Activated CD8-positive, alpha-beta memory T cell treated with anti-CD3 and anti-CD28 coated beads, Interleukin-2, amount 50 U/mL, for 48 hours (primary cell): ENCODE measurements around the gene SLC51B.
A peak's percentile ranks its signal among the peaks of the same experiment; 100 is the strongest.
"Not testable (repeated sequence)": the region's sequence is repeated elsewhere in the genome, so short reads cannot be mapped to it uniquely, and the experiment has no call there.

Experiments
- DNase-seq: peaks from one replicate; pipeline ENCODE4 v3.0.0-alpha.2; 2020

The SLC51B gene

GRCh38 chr15:65044724-65045481, at the start of gene SLC51B:
Gene SLC51B, plus strand, starts transcription at chr15:65045387. Its CDS starts 4,618 bp downstream, at chr15:65050005.
- DNase-seq, result no peak

GRCh38 chr15:64997066-64997465, 48.1 kb upstream of the SLC51B start:
- no peak for DNase-seq

- no peak for DNase-seq
Observed at GRCh38 chr15:64997745-64998375, 47.3 kb upstream of the SLC51B start.

DNA sequence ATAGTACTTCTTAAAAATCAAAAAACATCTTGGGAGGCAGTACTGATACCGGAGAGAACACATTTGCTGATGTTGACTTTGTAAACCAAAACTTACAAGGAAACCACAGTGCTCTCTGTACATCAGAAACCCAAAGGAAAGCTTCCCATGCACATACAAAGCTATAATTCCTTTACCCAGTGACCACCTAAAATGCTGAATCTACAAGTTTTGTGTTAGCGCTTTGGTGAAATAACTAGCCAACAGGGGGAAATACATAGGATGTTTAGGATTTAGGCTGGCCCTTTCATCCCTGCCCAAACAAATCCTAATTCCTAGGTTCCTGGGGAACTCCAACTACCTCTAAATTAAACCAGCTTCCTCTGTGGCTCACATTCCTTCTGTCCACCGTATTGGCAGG, 40.2 kb upstream of the SLC51B start:
- no peak for DNase-seq

GRCh38 chr15:65006876-65007275, 38.3 kb upstream of the SLC51B start:
- no peak for DNase-seq

DNA sequence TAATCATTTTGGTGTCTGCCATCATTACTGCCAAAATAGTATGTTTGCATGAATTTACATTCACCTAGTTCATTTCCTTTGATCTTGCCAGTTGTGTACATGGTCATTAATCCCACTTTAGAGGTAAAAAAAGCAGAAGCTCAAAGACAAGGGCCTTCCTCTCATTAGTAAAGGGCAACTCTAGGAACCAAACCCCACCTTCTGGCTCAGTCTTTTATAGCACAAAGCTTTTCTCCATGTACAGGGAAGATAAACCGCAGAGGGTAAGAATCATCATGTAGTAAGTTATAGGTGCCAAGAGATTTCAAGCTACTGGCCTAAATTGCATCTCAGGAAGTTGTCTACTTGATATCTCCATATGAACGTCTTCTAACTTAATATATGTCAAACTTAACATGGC, 36.2 kb upstream of the SLC51B start:
- no peak for DNase-seq

DNA sequence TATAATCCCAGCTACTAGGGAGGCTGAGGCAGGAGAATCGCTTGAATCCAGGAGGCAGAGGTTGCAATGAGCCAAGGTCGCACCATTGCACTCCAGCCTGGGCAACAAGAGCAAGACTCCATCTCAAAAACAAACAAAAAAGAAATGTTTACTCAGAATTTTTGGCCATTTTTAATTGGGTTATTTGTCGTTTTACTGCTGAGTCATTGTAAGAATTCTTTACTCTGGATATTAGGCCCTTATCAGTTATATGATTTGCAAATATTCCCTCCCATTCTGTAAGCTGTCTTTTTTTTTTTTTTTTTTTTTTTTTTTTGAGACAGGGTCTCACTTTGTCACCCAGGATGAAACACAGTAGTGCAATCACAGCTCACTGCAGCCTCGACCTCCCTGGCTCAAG, 34.0 kb upstream of the SLC51B start:
- DNase-seq, result not testable (repeated sequence)

DNA sequence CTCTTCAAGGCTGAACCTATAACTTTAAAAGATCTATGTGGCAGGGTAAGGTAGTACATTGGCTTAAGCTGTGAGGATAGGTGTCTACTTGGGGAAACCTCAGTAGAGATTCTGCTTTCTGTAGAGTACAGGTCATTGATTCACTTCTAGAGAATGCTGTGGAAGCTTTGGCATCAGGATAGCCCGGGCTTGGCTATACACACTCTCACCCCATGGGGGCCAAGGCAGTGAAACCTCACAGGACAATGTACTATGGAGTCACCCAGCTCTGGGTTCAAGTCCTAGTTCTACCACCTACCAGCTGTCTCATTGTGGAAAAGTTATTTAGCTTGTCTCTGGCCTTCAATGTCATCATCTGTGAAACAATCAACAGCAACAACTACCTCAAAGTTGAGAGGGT, 24.8 kb upstream of the SLC51B start:
- no peak for DNase-seq

GRCh38 chr15:65021488-65021887, 23.7 kb upstream of the SLC51B start:
- no peak for DNase-seq

DNA sequence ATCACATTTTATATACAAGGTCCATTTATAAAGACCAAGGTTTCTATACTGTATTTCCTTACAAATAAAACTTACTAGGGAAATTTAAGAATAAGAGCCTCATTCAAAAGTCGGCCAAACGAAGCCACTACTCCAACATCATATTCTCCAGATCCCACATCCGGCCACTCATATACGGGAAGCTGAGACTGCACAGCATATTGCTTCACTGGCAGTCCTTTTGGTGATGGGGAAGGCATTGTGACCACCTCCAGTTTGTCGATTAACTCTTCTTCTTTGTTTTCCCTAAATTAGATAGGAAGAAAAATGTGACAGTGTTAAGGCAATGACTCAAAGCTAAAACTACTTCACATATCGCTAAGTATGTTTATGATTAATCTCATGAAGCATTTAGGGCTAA, 18.4 kb upstream of the SLC51B start:
- no peak for DNase-seq

DNA sequence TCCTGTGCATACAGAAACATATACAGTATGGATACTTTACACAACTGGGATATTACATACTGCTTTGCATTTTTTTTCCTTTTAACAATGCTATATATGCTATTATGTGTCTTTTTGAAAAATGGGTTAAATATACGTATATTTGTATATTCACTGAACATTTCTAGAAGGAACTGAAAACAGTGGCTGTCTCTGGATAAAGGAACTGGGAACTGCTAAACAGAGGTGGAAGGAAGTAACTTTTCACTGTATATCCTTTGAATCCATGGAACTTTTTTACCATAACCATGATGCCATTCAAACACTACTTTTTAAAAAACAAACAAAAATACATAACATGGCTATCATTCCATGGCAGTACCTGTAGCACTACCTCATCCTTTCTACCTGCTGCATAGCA, 17.6 kb upstream of the SLC51B start:
- no peak for DNase-seq

- DNase-seq, result no peak
Observed at GRCh38 chr15:65028338-65028737, 16.8 kb upstream of the SLC51B start.

- DNase-seq, result peak; percentile 97
Observed at GRCh38 chr15:65028921-65029735, 16.1 kb upstream of the SLC51B start, which contains the start of gene MTFMT. Gene MTFMT, minus strand, starts transcription at chr15:65029639. Its CDS starts 26 bp downstream, at chr15:65029613.

- no peak for DNase-seq
Observed at GRCh38 chr15:65029736-65030208, 15.4 kb upstream of the SLC51B start.

- peak; percentile 68 for DNase-seq
Observed at GRCh38 chr15:65032801-65033537, 12.2 kb upstream of the SLC51B start.

DNA sequence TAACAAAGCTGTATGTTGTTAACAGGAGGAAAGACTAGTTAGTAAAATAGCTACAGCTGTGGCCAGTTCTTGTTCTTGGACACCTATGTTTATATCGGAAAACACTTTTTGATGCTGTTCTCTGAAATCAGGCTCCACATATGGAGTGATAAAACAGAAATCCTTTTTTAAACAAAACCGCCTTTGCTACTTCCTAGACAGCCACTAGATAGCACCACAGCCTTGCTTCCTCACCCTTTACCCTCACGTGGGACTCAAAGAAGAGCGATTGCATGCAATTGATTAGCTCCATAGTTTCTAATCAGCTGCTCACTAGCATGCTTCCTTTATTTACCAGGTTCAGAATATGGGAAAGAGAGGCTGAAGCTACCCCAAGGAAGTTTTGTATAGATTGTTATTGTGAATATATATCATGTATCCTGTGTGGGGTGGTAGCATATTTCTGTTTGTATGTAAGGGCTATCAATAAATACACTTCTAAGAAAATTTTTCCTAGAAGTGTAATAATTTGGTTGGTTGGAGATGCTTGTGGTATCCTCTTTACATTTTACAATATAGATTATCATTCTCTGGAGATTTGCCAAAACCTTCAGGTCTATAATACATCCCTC, 11.4 kb upstream of the SLC51B start:
- no peak for DNase-seq

DNA sequence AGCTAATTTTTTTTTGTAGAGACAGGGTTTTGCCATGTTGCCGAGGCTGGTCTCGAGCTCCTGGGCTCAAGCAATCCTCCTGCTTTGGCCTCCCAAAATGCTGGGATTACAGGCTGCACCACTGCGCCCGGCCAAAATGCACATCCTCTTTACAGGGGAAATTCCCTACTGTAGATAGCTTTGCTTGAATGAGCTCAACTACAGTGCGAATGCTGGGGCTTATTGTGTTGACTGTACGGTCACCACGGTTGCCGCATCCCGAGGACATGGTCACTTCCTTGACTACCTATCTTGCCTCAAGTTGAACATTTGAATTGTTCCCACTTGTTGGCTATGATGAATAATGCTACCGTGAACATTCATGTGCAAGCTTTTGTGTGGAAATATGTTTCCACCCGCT, 10.5 kb upstream of the SLC51B start:
- DNase-seq, result no peak

DNA sequence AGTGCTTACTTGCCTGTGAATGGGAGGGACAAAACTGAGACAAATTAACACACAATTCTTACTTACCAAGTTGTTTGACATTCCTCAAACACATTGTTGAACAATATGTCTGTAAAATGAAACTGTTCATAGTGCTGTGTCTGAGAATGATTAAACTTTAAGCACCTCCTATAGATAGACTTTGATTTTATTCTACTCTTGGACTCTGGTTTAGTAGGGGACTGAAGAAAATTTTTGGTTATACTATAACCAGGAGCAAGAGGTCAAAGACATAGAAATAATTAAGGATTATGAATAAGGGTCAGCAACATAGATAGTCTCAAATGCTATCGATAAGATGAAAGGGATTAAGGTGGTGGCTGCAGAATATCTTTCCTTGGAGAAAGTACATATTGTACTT, 7.9 kb upstream of the SLC51B start:
- DNase-seq, result no peak

- DNase-seq, result no peak
Observed at GRCh38 chr15:65038428-65038827, 6.8 kb upstream of the SLC51B start.

DNA sequence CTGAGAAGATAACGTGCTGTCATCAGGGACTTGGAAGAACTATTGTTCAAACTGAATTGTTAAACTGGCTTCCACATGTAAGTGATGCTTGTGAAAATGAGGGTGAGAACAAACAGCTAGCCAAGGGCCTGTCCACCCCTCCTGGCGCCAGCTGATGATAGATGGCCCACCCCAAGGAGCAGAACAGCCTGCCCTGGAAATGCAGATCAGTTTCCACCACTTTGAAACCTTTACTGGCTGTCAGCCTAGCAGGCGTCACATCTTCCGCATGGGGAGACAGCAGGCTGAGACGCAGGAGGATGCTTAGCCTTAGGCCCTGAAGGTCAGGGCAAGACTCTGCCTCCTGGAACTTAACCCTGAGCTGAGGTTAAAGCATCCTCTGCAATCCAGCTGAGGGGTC, 6.4 kb upstream of the SLC51B start:
- DNase-seq, result no peak

GRCh38 chr15:65040461-65040860, 4.7 kb upstream of the SLC51B start:
- no peak for DNase-seq

DNA sequence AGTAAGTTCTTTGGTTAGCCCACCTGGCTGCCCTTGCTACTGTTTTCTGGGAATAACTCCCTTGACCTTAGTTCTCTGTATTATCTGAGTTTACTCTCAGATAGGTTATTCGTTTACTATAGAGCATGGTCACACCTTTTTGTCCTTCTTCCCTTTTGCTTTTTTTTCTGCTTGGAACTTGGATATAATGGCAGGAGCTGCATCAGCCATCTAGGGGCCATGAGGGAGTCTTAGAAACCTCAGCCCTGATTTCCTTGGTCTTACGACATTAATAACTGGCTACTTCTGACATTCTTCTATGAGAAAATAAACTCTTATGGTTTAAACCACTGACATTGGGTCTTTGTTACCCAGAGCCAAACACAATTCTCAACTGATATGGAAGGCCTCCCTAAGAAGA, 3.4 kb upstream of the SLC51B start:
- DNase-seq, result no peak
